ENCODE measurements around the gene FADS2. TPM values are rescaled to one million over a fixed set of nuclear protein-coding genes. Genes with fewer than 3 reads are reported as not detected.
A peak's percentile ranks its signal among the peaks of the same experiment; 100 is the strongest.

FADS2 gene
- total and polyA plus RNA-seq, 7 experiments from 2014 or later, result 0.19 to 192 (median 2.1) TPM

DNA sequence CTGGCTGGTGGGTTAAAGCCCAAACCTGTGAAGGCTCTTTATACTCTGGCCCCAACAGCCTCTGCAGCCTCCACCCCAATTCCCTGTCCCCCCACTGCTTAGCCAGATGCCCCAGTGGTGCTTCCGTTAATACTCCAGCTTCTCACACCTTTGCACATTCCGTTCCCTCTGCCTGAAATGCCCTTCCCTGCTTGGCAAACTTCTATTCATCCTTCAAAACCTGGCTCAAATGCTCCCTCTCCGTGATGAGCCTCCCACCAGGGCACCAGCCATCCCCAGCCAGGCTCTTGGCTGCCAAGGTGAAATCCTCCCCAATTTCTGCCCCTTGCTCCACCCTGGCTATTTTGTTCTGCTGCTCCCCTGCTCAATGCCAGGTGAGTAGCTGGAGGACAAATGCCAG is 75.7 kb downstream of the FADS2 start:
- no peak overlapping the region for H3K27ac ChIP-seq (ENCODE audit: low read depth, low read length)
- ChIA-PET CTCF (interaction anchor here (1.0 to 1.7 kb wide), 3 partner anchors 43 to 204 kb away, joined by 4 to 9 read pairs (median 4); no protein-coding TSS in a partner anchor), POLR2A (no interaction called here)
- H3K36me3 ChIP-seq (ENCODE audit: control insufficient read depth in 2 of 3, insufficient read depth in 3 of 3, low read length in 3 of 3), result no peaks in the 10 kb centered on the region
- intact Hi-C loops (cut with micrococcal nuclease), result no loop called here
- Mint-ChIP-seq H3K27me3 (peaks cover 0 to 4% (median 0%) of the 10 kb centered on the region in 5 donors), H3K36me3 (no peaks in the 10 kb centered on the region), H3K27ac (peak overlapping the region in 1 of 9 donors; percentile 8), H3K4me3 (no peak overlapping the region), H3K4me1 (peaks cover 4 to 7% (median 5%) of the 10 kb centered on the region in 7 donors), H3K9me3 (no peaks in the 10 kb centered on the region)
- DNase-seq (no peak), ATAC-seq (no peak)
- H3K9me3 ChIP-seq (ENCODE audit: control insufficient read depth in 2 of 3, low read length in 3 of 3), result no peaks in the 10 kb centered on the region
- no peak overlapping the region for H3K4me3 ChIP-seq (ENCODE audit: low read length)
- H3K27me3 ChIP-seq (ENCODE audit: control insufficient read depth in 2 of 2, insufficient read depth in 2 of 2, low read length in 2 of 2), result no peaks in the 10 kb centered on the region
- peaks cover 4% of the 10 kb centered on the region in 2 donors for H3K4me1 ChIP-seq (ENCODE audit: control insufficient read depth in 2 of 2, insufficient read depth in 2 of 2, low read length in 2 of 2)

GRCh38 chr11:61904539-61905048 is 76.5 kb downstream of the FADS2 start:
- no peaks in the 10 kb centered on the region for H3K4me1 Mint-ChIP-seq
- H3K36me3 ChIP-seq (ENCODE audit: control insufficient read depth in 2 of 3, insufficient read depth in 3 of 3, low read length in 3 of 3), result no peaks in the 10 kb centered on the region
- peak in 1 of 9 donors; percentile 37 for DNase-seq
- intact Hi-C loops (cut with micrococcal nuclease), result no loop called here
- ATAC-seq, result no peak
- no peaks in the 10 kb centered on the region for H3K36me3 Mint-ChIP-seq
- H3K27me3 Mint-ChIP-seq, result peaks cover 0 to 4% (median 0%) of the 10 kb centered on the region in 5 donors
- no peaks in the 10 kb centered on the region for H3K27me3 ChIP-seq (ENCODE audit: control insufficient read depth in 2 of 2, insufficient read depth in 2 of 2, low read length in 2 of 2)
- ChIA-PET CTCF (interaction anchor here (0.7 to 1.7 kb wide), 3 partner anchors 42 to 203 kb away, joined by 4 to 9 read pairs (median 4); no protein-coding TSS in a partner anchor), POLR2A (no interaction called here)
- H3K27ac Mint-ChIP-seq, result no peak overlapping the region
- H3K4me3 Mint-ChIP-seq, result no peak overlapping the region
- no peaks in the 10 kb centered on the region for H3K9me3 Mint-ChIP-seq
- H3K4me3 ChIP-seq (ENCODE audit: low read length), result no peak overlapping the region
- H3K4me1 ChIP-seq (ENCODE audit: control insufficient read depth in 2 of 2, insufficient read depth in 2 of 2, low read length in 2 of 2), result no peaks in the 10 kb centered on the region
- H3K9me3 ChIP-seq (ENCODE audit: control insufficient read depth in 2 of 3, low read length in 3 of 3), result no peaks in the 10 kb centered on the region
- H3K27ac ChIP-seq (ENCODE audit: low read depth, low read length), result no peak overlapping the region

GRCh38 chr11:61905067-61905696 is 77.1 kb downstream of the FADS2 start:
- H3K36me3 Mint-ChIP-seq, result no peaks in the 10 kb centered on the region
- no peaks in the 10 kb centered on the region for H3K36me3 ChIP-seq (ENCODE audit: control insufficient read depth in 2 of 3, insufficient read depth in 3 of 3, low read length in 3 of 3)

GRCh38 chr11:61905801-61906521 is 77.9 kb downstream of the FADS2 start:
- Mint-ChIP-seq H3K27ac (no peak overlapping the region), H3K36me3 (no peaks in the 10 kb centered on the region), H3K4me3 (no peak overlapping the region), H3K9me3 (no peaks in the 10 kb centered on the region), H3K4me1 (no peaks in the 10 kb centered on the region), H3K27me3 (peaks cover 0 to 4% (median 0%) of the 10 kb centered on the region in 5 donors)
- Histone ChIP-seq H3K27ac (ENCODE audit: low read depth, low read length) (no peak overlapping the region), H3K27me3 (ENCODE audit: control insufficient read depth in 2 of 2, insufficient read depth in 2 of 2, low read length in 2 of 2) (no peaks in the 10 kb centered on the region), H3K9me3 (ENCODE audit: control insufficient read depth in 2 of 3, low read length in 3 of 3) (no peaks in the 10 kb centered on the region), H3K4me1 (ENCODE audit: control insufficient read depth in 2 of 2, insufficient read depth in 2 of 2, low read length in 2 of 2) (no peaks in the 10 kb centered on the region), H3K4me3 (ENCODE audit: low read length) (no peak overlapping the region), H3K36me3 (ENCODE audit: control insufficient read depth in 2 of 3, insufficient read depth in 3 of 3, low read length in 3 of 3) (no peaks in the 10 kb centered on the region)
- no peak for ATAC-seq
- ChIA-PET CTCF (no interaction called here), POLR2A (no interaction called here)
- intact Hi-C loops (cut with micrococcal nuclease), result no loop called here
- DNase-seq, result no peak

More at GRCh38 chr11:61905067-61905696, 77.1 kb downstream of the FADS2 start:
- no peaks in the 10 kb centered on the region for H3K4me1 ChIP-seq (ENCODE audit: control insufficient read depth in 2 of 2, insufficient read depth in 2 of 2, low read length in 2 of 2)
- no peak overlapping the region for H3K4me3 ChIP-seq (ENCODE audit: low read length)
- no peak overlapping the region for H3K4me3 Mint-ChIP-seq
- POLR2A ChIA-PET, result no interaction called here
- H3K27ac Mint-ChIP-seq, result no peak overlapping the region
- CTCF ChIA-PET, result interaction anchor here (0.7 to 1.7 kb wide), 3 partner anchors 42 to 202 kb away, joined by 4 to 9 read pairs (median 4); no protein-coding TSS in a partner anchor
- H3K9me3 Mint-ChIP-seq, result no peaks in the 10 kb centered on the region
- H3K9me3 ChIP-seq (ENCODE audit: control insufficient read depth in 2 of 3, low read length in 3 of 3), result no peaks in the 10 kb centered on the region
- DNase-seq, result no peak
- intact Hi-C loops (cut with micrococcal nuclease), result no loop called here
- ATAC-seq, result no peak
- no peak overlapping the region for H3K27ac ChIP-seq (ENCODE audit: low read depth, low read length)
- no peaks in the 10 kb centered on the region for H3K4me1 Mint-ChIP-seq
- no peaks in the 10 kb centered on the region for H3K27me3 ChIP-seq (ENCODE audit: control insufficient read depth in 2 of 2, insufficient read depth in 2 of 2, low read length in 2 of 2)
- peaks cover 0 to 4% (median 0%) of the 10 kb centered on the region in 5 donors for H3K27me3 Mint-ChIP-seq

DNA sequence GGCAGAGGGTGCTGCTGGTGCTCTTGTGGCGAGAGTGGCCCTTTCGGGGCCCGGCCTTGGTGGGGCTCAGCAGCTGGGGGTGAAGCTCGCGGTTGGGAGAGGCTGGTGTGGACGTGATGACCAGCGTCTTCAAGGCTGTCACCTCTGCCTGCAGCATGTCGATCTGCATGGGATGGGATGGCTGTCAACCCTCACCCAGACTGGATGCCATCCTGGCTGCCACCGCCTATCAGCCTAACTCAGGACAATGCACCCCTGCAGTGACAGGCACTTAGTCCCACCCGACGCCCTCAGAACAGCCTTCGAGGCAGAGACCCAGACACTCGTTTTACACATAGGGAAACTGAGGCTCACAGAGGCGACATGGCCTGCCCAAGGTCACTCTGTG is 78.4 kb downstream of the FADS2 start:
- DNase-seq, result no peak
- no peak overlapping the region for H3K27ac ChIP-seq (ENCODE audit: low read depth, low read length)

GRCh38 chr11:61907282-61907681 is 79.2 kb downstream of the FADS2 start:
- no peaks in the 10 kb centered on the region for H3K36me3 Mint-ChIP-seq
- no peak overlapping the region for H3K27ac ChIP-seq (ENCODE audit: low read depth, low read length)
- no peak overlapping the region for H3K4me3 Mint-ChIP-seq
- H3K9me3 ChIP-seq (ENCODE audit: control insufficient read depth in 2 of 3, low read length in 3 of 3), result no peaks in the 10 kb centered on the region
- H3K4me3 ChIP-seq (ENCODE audit: low read length), result no peak overlapping the region
- no peaks in the 10 kb centered on the region for H3K36me3 ChIP-seq (ENCODE audit: control insufficient read depth in 2 of 3, insufficient read depth in 3 of 3, low read length in 3 of 3)
- no peak overlapping the region for H3K27ac Mint-ChIP-seq
- POLR2A ChIA-PET, result no interaction called here
- no peak for ATAC-seq
- no peak for DNase-seq
- no peaks in the 10 kb centered on the region for H3K4me1 Mint-ChIP-seq
- intact Hi-C loops (cut with micrococcal nuclease), result no loop called here
- no peaks in the 10 kb centered on the region for H3K4me1 ChIP-seq (ENCODE audit: control insufficient read depth in 2 of 2, insufficient read depth in 2 of 2, low read length in 2 of 2)
- H3K9me3 Mint-ChIP-seq, result no peaks in the 10 kb centered on the region
- peaks cover 0 to 6% (median 3%) of the 10 kb centered on the region in 5 donors for H3K27me3 Mint-ChIP-seq
- no peaks in the 10 kb centered on the region for H3K27me3 ChIP-seq (ENCODE audit: control insufficient read depth in 2 of 2, insufficient read depth in 2 of 2, low read length in 2 of 2)
- CTCF ChIA-PET, result interaction anchor here (0.7 kb wide), 2 partner anchors 8 to 159 kb away, joined by 3 read pairs; no protein-coding TSS in a partner anchor

More for the DNA sequence above, 78.4 kb downstream of the FADS2 start:
- intact Hi-C loops (cut with micrococcal nuclease), result no loop called here
- CTCF ChIA-PET, result no interaction called here
- peaks cover 0 to 4% (median 2%) of the 10 kb centered on the region in 5 donors for H3K27me3 Mint-ChIP-seq
- H3K27ac Mint-ChIP-seq, result no peak overlapping the region
- Histone ChIP-seq H3K36me3 (ENCODE audit: control insufficient read depth in 2 of 3, insufficient read depth in 3 of 3, low read length in 3 of 3) (no peaks in the 10 kb centered on the region), H3K27me3 (ENCODE audit: control insufficient read depth in 2 of 2, insufficient read depth in 2 of 2, low read length in 2 of 2) (no peaks in the 10 kb centered on the region), H3K4me3 (ENCODE audit: low read length) (no peak overlapping the region), H3K4me1 (ENCODE audit: control insufficient read depth in 2 of 2, insufficient read depth in 2 of 2, low read length in 2 of 2) (no peaks in the 10 kb centered on the region), H3K9me3 (ENCODE audit: control insufficient read depth in 2 of 3, low read length in 3 of 3) (no peaks in the 10 kb centered on the region)
- H3K36me3 Mint-ChIP-seq, result no peaks in the 10 kb centered on the region
- H3K4me3 Mint-ChIP-seq, result no peak overlapping the region
- POLR2A ChIA-PET, result no interaction called here
- H3K9me3 Mint-ChIP-seq, result no peaks in the 10 kb centered on the region
- H3K4me1 Mint-ChIP-seq, result no peaks in the 10 kb centered on the region
- no peak for ATAC-seq
